K562 (cell line): ENCODE data around the gene PCSK6. TPM values are rescaled to one million over a fixed set of nuclear protein-coding genes. Genes with fewer than 3 reads are reported as not detected.

Experiments
- CLOCK ChIP-seq: fragments of 250-450 bp; sonication (Bioruptor Pico); IDR thresholded peaks from 2 replicates; pipeline ENCODE4 v1.4.0; 2020; ENCODE audit warnings: mild to moderate bottlenecking, moderate library complexity, borderline replicate concordance
- KLF1 ChIP-seq: fragments of 450-650 bp; IDR thresholded peaks from 2 replicates; pipeline ENCODE4 v1.6.1; 2016; ENCODE audit warnings: missing genetic modification characterization, missing compliant biosample characterization
- MEF2D ChIP-seq: conservative IDR thresholded peaks from 2 replicates; pipeline ENCODE4 v1.6.1; 2016; ENCODE audit warnings: low read depth, missing genetic modification characterization, missing compliant biosample characterization
- MEIS2 ChIP-seq: fragments of 450-650 bp; IDR thresholded peaks from 2 replicates; pipeline ENCODE4 v1.6.1; 2014; ENCODE audit warnings: mild to moderate bottlenecking; ENCODE audit not compliant: partially characterized antibody
- MGA ChIP-seq: fragments of 450-650 bp; IDR thresholded peaks from 2 replicates; pipeline ENCODE4 v1.6.1; 2016; ENCODE audit warnings: mild to moderate bottlenecking, moderate library complexity
- PHB2 ChIP-seq: fragments of 450-650 bp; IDR thresholded peaks from 2 replicates; pipeline ENCODE4 v1.6.1; 2017; ENCODE audit warnings: low read depth
- UBTF ChIP-seq, 2 experiments: IDR thresholded peaks; 2 replicates each; pipeline ENCODE4 v1.6.1; 2012; ENCODE audit warnings: improper control_type of control experiment in 2 of 2, low read depth in 2 of 2, low read length in 2 of 2, borderline replicate concordance in 1 of 2
- ZNF224 ChIP-seq: sonication (generic); formaldehyde crosslinking; IDR thresholded peaks from 2 replicates; pipeline ENCODE4 v1.8.0; 2022; ENCODE audit warnings: mild to moderate bottlenecking, missing genetic modification reagents
- ZNF384 ChIP-seq: IDR thresholded peaks from 2 replicates; pipeline ENCODE4 v1.6.1; 2012; ENCODE audit warnings: low read depth, low read length, improper control_type of control experiment
- ZNF431 ChIP-seq: sonication (generic); formaldehyde crosslinking; IDR thresholded peaks from 2 replicates; pipeline ENCODE4 v1.8.0; 2022; ENCODE audit warnings: mild to moderate bottlenecking, missing genetic modification reagents
- polyA plus RNA-seq, 8 experiments: library from polyadenylated mRNA; depleted of rRNA in 4 of 8; stranded (reverse) in 5 of 8; unstranded in 3 of 8; fragments of >200 nt; fragmentation: Nextera tagmentation in 2 of 8; fragmentation: Illumina TruSeq in 1 of 8; extraction: Ambion mirVana in 2 of 8; extraction: Trizol in 1 of 8; gene quantifications; 2 replicates each; pipeline versions ENCODE4 v1.2.1 to v1.2.3, GENCODE V29; 2011 to 2014; ENCODE audit warnings: inconsistent platforms in 1 of 8, missing spikeins in 1 of 8
- total RNA-seq, 7 experiments: library from RNA; depleted of rRNA in 6 of 7; stranded (reverse); fragments of >200 nt in 6 of 7; fragmentation: Illumina TruSeq in 2 of 7; extraction: Trizol in 2 of 7; gene quantifications; 2 replicates each; pipeline versions ENCODE4 v1.2.1 to v1.2.3, GENCODE V29; 2011 to 2021; ENCODE audit warnings: low replicate concordance in 1 of 7

The PCSK6 gene
- total and polyA plus RNA-seq, 9 of the 15 experiments (the other 6 are each of a cell fraction or from before 2014, with no cell fraction given), result 2.2 to 32.6 (median 14.5) TPM

GRCh38 chr15:101295607-101296161 is 193.8 kb downstream of the PCSK6 start (continued):
- TF ChIP-seq MGA (no peak), PHB2 (no peak), ZNF224 (CRISPR knock-in tag) (0 out of 2 replicates have a peak, but pooled peaks have one; percentile 8), ZNF431 (no peak), CLOCK (no peak), KLF1 (tag) (no peak), MEIS2 (peak; percentile 73), UBTF (IDR thresholded peaks at IDR 0.05; ENCODE audit: borderline replicate concordance in 1 of 2, low read depth in 2 of 2, low read length in 2 of 2) (peak; percentile 66 to 87; a peak in 2 of 4 replicates), ZNF384 (no peak), MEF2D (0 out of 2 replicates have a peak, but pooled peaks have one; percentile 26)
